ENCODE results near the gene AK5. TPM values are rescaled to one million over a fixed set of nuclear protein-coding genes. Genes with fewer than 3 reads are reported as not detected.
A peak's percentile ranks its signal among the peaks of the same experiment; 100 is the strongest.

Gene AK5
- total RNA-seq, 6 experiments from 2014 or later, result 51.9 to 77.6 (median 70.8) TPM

DNA sequence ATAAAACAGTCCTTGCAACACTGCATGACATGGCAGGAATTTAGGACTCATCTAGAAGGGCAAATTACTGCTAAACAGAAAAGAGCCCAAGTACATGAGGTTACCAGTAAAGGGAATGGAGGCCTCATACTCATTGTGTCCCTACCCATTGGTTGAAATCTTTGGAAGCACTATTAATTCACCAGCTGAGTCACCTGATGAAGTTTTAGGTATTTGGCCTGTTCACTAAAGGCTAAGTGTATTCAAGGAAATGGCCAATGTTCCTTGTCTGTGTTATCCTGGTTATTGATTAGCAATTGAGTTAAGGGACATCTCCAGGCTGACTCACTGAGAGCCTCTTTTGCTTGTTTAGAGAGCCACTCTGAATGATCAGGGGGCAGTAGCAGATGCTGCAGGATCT lies 212.2 kb downstream of the AK5 start:
- H3K36me3 Mint-ChIP-seq (ENCODE audit: low read depth), result peaks cover 41% of the 10 kb centered on the region

DNA sequence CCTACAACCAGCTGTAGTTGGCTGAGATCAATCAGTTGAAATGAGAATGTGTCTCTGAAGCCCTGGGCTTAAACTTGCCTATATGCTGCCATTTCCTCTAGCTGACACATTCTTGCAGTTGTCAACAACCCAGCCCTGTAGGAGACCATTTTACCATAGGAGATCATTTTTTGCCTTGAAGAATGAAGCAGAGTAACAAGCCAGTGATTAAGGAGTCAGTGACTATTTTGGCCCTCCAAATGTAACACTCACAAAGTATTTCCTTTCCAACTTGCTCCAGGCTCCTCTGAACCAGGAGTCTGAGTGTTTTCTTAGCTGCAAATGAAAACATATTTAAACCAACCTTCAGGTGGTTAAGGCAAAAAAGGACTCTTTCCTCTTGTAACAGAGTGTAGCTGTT lies 217.1 kb downstream of the AK5 start:
- Mint-ChIP-seq H3K36me3 (ENCODE audit: low read depth) (peaks cover 49% of the 10 kb centered on the region), H3K27ac (peak overlapping the region; percentile 63), H3K27me3 (ENCODE audit: insufficient read depth) (no peaks in the 10 kb centered on the region; the same call in 1 of the 2 replicates), H3K4me1 (ENCODE audit: low read depth) (peaks cover 39% of the 10 kb centered on the region), H3K9me3 (peaks cover 7% of the 10 kb centered on the region), H3K4me3 (no peak overlapping the region)
- DNase-seq, result no peak
- TF ChIP-seq, protein P1, sequence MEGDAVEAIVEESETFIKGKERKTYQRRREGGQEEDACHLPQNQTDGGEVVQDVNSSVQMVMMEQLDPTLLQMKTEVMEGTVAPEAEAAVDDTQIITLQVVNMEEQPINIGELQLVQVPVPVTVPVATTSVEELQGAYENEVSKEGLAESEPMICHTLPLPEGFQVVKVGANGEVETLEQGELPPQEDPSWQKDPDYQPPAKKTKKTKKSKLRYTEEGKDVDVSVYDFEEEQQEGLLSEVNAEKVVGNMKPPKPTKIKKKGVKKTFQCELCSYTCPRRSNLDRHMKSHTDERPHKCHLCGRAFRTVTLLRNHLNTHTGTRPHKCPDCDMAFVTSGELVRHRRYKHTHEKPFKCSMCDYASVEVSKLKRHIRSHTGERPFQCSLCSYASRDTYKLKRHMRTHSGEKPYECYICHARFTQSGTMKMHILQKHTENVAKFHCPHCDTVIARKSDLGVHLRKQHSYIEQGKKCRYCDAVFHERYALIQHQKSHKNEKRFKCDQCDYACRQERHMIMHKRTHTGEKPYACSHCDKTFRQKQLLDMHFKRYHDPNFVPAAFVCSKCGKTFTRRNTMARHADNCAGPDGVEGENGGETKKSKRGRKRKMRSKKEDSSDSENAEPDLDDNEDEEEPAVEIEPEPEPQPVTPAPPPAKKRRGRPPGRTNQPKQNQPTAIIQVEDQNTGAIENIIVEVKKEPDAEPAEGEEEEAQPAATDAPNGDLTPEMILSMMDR (IDR thresholded peaks at IDR 0.05), result no peak

More for the DNA sequence above, 212.2 kb downstream of the AK5 start:
- Mint-ChIP-seq H3K4me1 (ENCODE audit: low read depth) (peaks cover 29% of the 10 kb centered on the region), H3K9me3 (peaks cover 7% of the 10 kb centered on the region), H3K27me3 (ENCODE audit: insufficient read depth) (no peaks in the 10 kb centered on the region; the same call in 1 of the 2 replicates), H3K4me3 (no peak overlapping the region), H3K27ac (no peak overlapping the region)
- DNase-seq, result no peak
- TF ChIP-seq, protein P1 (IDR thresholded peaks at IDR 0.05), result no peak

DNA sequence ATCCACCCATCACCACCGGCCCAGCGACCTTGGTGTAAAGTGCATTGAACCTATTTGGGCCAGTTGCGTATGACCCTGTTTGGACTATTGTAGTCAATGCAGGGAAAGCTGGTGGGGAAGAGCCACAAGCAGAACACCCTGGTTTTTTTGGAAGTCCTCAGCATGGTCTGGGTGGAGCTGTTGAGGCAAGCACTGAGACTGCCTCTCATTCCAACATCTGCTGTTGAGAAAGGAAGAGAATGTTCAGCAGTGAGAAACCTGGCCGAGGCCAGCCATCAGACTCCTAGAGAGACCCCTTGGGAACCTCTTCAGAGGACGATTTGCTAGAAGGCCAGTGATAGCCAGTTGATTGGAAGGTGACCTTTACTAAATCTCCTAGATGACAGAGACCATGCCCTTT lies 217.6 kb downstream of the AK5 start:
- Mint-ChIP-seq H3K27me3 (ENCODE audit: insufficient read depth) (no peaks in the 10 kb centered on the region; the same call in 1 of the 2 replicates), H3K36me3 (ENCODE audit: low read depth) (peaks cover 49% of the 10 kb centered on the region), H3K9me3 (peaks cover 7% of the 10 kb centered on the region), H3K27ac (peak overlapping the region; percentile 63), H3K4me1 (ENCODE audit: low read depth) (peaks cover 42% of the 10 kb centered on the region), H3K4me3 (no peak overlapping the region)
- TF ChIP-seq, protein P1 (IDR thresholded peaks at IDR 0.05), result no peak
- no peak for DNase-seq

DNA sequence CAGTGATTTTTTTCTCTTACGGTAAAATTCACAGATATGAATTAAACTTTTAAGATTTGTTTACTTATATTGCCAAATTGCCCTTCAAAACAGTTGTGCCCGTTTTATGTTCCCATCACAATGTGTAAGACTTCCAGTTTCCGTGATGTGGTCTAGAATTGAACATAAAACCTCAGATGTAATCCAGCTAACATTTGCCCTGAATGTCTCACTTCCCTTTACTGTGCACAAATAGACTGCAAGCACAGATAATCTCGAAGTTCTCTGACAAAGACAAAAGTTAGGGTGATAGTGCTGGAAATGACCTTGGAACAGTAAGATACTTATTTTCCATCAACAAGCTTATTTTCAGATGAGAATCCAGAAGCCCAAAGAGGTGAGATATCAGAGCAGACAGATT lies 223.2 kb downstream of the AK5 start:
- Mint-ChIP-seq H3K4me3 (no peak overlapping the region), H3K36me3 (ENCODE audit: low read depth) (peaks cover 25% of the 10 kb centered on the region), H3K4me1 (ENCODE audit: low read depth) (peaks cover 36% of the 10 kb centered on the region), H3K9me3 (no peaks in the 10 kb centered on the region), H3K27ac (peak overlapping the region; percentile 35; the same call in 1 of the 2 replicates), H3K27me3 (ENCODE audit: insufficient read depth) (peaks cover 4% of the 10 kb centered on the region; the same call in 1 of the 2 replicates)
- no peak for DNase-seq
- TF ChIP-seq, protein P1 (IDR thresholded peaks at IDR 0.05), result no peak

DNA sequence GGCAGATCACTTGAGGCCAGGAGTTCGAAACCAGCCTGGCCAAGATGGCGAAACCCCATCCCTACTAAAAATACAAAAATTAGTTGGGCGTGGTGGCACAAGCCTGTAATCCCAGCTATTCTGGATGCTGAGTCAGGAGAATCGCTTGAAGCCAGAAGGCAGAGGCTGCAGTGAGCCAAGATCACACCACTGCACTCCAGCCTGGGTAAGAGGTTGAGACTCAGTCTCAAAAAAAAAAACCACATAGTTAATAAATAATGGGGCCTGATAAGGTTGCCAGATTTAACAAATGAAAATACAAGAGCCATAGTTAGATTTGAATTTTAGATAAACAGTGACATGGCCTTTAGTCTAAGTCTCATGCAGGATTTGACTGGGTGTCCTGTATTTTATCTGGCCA lies 225.0 kb downstream of the AK5 start:
- Mint-ChIP-seq H3K9me3 (no peaks in the 10 kb centered on the region), H3K27me3 (ENCODE audit: insufficient read depth) (peaks cover 4% of the 10 kb centered on the region; the same call in 1 of the 2 replicates), H3K27ac (no peak overlapping the region; the same call in 1 of the 2 replicates), H3K36me3 (ENCODE audit: low read depth) (peaks cover 18% of the 10 kb centered on the region), H3K4me1 (ENCODE audit: low read depth) (peaks cover 23% of the 10 kb centered on the region), H3K4me3 (no peak overlapping the region)
- no peak for DNase-seq
- TF ChIP-seq, protein P1 (IDR thresholded peaks at IDR 0.05), result no peak

Measured in HFFc6 (cell line).